ENCODE results near the gene DNPH1. TPM values are rescaled to one million over a fixed set of nuclear protein-coding genes. Genes with fewer than 3 reads are reported as not detected.

The DNPH1 gene
- total RNA-seq, 2 donors from 2014 or later, result 94.2 to 119 TPM

- H3K27me3 ChIP-seq, result peaks cover 0 to 10% of the 10 kb centered on the region in 2 donors
These were observed 18.1 kb upstream of the DNPH1 start for GRCh38 chr6:43247114-43247999.

GRCh38 chr6:43246301-43247113, 17.2 kb upstream of the DNPH1 start:
- WGBS, 2 donors, result 20 to 35% methylated on average over 3 to 27 of the region's 27 CpGs

More at GRCh38 chr6:43247114-43247999, 18.1 kb upstream of the DNPH1 start:
- peak overlapping the region in 1 of 2 donors; percentile 42 for H3K4me3 ChIP-seq
- ATAC-seq (peak; percentile 92), DNase-seq (peak; percentile 78 to 85 (median 82))
- TF ChIP-seq POLR2A (IDR thresholded peaks at IDR 0.05), result peak in 2 of 3 donors; percentile 24 to 43
- peak in 1 of 7 experiments; percentile 30 for TF ChIP-seq CTCF (IDR thresholded peaks at IDR 0.05)
- intact Hi-C loops (cut with DNase I), result no loop called here
- 4% methylated on average over 39 to 46 of the region's 46 CpGs for WGBS, 2 donors
- H3K27ac ChIP-seq, result peak overlapping the region in 3 of 4 donors; percentile 42 to 52 (median 49)
- no peaks in the 10 kb centered on the region for H3K9me3 ChIP-seq
- H3K36me3 ChIP-seq (replicated peaks in 1 of 2; ENCODE audit: insufficient read depth in 1 of 2, low read depth in 2 of 2), result no peaks in the 10 kb centered on the region
- H3K4me1 ChIP-seq, result peaks cover 16% of the 10 kb centered on the region

GRCh38 chr6:43243664-43244321, 14.5 kb upstream of the DNPH1 start:
- H3K9me3 ChIP-seq, result no peaks in the 10 kb centered on the region
- 34 to 63% methylated on average over 14 to 27 of the region's 37 CpGs for WGBS, 2 donors
- peaks cover 0 to 6% of the 10 kb centered on the region in 2 donors for H3K27me3 ChIP-seq
- no peak for DNase-seq
- no peak overlapping the region for H3K4me3 ChIP-seq
- intact Hi-C loops (cut with DNase I), result no loop called here
- H3K27ac ChIP-seq, result no peak overlapping the region
- TF ChIP-seq CTCF (IDR thresholded peaks at IDR 0.05) (no peak), POLR2A (IDR thresholded peaks at IDR 0.05) (no peak)
- ATAC-seq, result no peak
- H3K36me3 ChIP-seq (replicated peaks in 1 of 2; ENCODE audit: insufficient read depth in 1 of 2, low read depth in 2 of 2), result no peaks in the 10 kb centered on the region
- H3K4me1 ChIP-seq, result peaks cover 16% of the 10 kb centered on the region

More at GRCh38 chr6:43246301-43247113, 17.2 kb upstream of the DNPH1 start:
- Histone ChIP-seq H3K36me3 (replicated peaks in 1 of 2; ENCODE audit: insufficient read depth in 1 of 2, low read depth in 2 of 2) (no peaks in the 10 kb centered on the region), H3K9me3 (no peaks in the 10 kb centered on the region), H3K27me3 (peaks cover 0 to 7% of the 10 kb centered on the region in 2 donors), H3K27ac (peak overlapping the region; percentile 8 to 52 (median 37)), H3K4me3 (peak overlapping the region in 1 of 2 donors; percentile 42), H3K4me1 (peaks cover 16% of the 10 kb centered on the region)
- DNase-seq, result peak; percentile 65 to 80 (median 74)
- intact Hi-C loops (cut with DNase I), result no loop called here
- no peak for TF ChIP-seq POLR2A (IDR thresholded peaks at IDR 0.05)
- TF ChIP-seq CTCF (IDR thresholded peaks at IDR 0.05), result no peak
- ATAC-seq, result peak; percentile 80

GRCh38 chr6:43242908-43243663, 13.8 kb upstream of the DNPH1 start, which contains the start of gene TTBK1:
Gene TTBK1, plus strand, starts transcription at chr6:43243481. Its CDS starts 3,180 bp downstream, at chr6:43246661.
- H3K4me1 ChIP-seq, result peaks cover 16% of the 10 kb centered on the region
- intact Hi-C loops (cut with DNase I), result no loop called here
- H3K9me3 ChIP-seq, result no peaks in the 10 kb centered on the region
- no peak for DNase-seq
- no peak within 1 kb of the TSS for H3K27ac ChIP-seq
- WGBS, 2 donors, result 11 to 20% methylated on average over 18 to 41 of the region's 47 CpGs
- H3K4me3 ChIP-seq, result no peak within 1 kb of the TSS
- no peak for TF ChIP-seq CTCF (IDR thresholded peaks at IDR 0.05)
- no peak for TF ChIP-seq POLR2A (IDR thresholded peaks at IDR 0.05)
- peaks cover 0 to 6% of the 10 kb centered on the region in 2 donors for H3K27me3 ChIP-seq
- H3K36me3 ChIP-seq (replicated peaks in 1 of 2; ENCODE audit: insufficient read depth in 1 of 2, low read depth in 2 of 2), result no peaks in the 10 kb centered on the region
- ATAC-seq, result no peak

All from body of pancreas (tissue), 4 donors.